NCI-H446 treated with DMSO at 0.1 percent for 48 hours (cell line): Measurements from ENCODE around the gene SCLY.

Source experiments
- DNase-seq: peaks from one replicate; lab custom pipeline; 2025; lab: John Stamatoyannopoulos, UW

SCLY gene

DNA sequence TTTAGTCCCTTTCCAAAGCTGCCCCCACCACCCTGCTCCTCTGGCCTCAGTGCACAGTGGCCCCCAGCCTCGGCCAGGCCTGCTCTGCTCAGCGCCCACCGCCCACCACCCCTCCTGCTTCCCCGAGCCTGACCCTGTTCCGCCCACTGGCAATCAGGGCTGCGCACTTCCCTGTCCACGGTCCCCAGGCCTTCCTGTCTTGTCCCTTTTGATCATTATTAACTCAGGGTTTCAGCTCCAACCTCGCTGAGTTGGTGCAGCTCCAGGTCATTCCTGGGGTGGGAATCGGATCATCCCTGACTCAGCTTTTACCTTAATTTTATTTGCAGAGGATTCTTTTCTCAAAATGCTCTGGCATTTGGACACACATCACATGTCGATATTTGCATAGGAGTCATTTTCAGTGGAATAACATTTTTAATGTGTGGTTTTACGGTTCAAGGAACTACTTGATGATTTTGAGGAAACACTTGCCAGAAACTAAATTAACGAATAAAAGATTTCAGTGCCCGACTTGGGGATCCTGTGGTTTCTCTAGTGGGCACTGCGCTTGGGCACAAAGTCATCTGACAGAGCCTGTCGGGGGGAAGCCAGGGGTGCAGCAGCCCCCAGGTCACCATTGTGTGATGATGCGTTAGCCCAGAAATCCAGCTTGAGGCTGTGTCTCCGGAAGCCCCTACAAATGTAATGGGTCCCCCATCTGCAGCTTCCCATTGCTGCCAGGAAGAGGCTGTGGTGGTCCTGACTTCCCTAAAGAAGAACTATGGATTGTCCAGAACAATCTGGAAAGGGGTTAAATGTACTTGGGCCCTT, 38.3 kb downstream of the SCLY start:
- DNase-seq: no peak

DNA sequence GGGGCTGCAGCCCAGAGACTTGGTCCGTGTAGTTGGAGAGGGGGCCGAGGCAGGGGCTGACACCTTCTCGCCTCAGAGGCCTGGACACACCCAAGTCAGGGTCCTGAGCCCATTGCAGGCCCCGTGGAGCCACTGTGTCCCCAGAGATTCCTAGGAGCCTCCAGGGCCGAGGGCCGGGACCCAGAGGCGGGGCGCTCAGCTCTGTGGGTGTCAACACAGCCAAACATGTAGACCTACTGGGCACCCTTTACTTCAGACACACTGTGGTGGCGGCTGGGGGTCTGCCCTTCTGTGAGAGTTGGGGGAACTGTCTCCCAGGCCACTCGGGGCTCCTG, 38.9 kb downstream of the SCLY start:
- no peak for DNase-seq

DNA sequence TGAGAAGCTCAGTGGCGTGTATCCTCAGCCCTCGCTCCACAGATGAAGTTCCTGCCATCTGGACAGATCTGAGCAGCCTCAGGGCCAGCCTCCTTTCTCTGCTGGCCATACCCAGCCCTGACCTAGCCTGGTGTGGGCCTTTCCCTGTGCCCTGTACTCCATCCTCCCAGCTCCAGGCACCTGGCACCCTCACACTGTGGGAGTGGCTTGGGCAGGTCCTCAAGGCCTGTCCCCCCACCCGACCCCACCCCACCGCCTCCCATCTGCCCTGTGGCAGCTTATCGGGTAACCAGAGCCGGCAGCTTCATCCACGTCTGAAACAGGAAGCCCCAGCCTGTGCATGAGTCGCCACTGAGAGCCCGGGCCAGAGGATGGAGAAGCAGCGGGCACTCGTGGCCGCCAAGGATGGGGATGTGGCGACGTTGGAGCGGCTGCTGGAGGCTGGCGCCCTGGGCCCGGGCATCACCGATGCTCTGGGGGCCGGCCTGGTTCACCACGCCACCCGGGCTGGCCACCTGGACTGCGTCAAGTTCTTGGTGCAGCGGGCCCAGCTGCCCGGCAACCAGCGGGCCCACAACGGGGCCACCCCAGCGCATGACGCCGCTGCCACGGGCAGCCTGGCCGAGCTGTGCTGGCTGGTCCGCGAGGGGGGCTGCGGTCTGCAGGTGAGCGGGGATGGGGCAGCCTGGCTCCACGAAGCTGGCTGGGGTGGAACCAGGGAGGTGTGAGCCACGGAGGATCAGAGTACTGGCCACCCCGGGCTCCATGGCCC, 39.4 kb downstream of the SCLY start, which contains the start of gene ESPNL:
ESPNL (plus strand) TSS at position 292 of the 772 bp plus-strand sequence; CDS start at position 372, 80 bp downstream.
- no peak for DNase-seq

DNA sequence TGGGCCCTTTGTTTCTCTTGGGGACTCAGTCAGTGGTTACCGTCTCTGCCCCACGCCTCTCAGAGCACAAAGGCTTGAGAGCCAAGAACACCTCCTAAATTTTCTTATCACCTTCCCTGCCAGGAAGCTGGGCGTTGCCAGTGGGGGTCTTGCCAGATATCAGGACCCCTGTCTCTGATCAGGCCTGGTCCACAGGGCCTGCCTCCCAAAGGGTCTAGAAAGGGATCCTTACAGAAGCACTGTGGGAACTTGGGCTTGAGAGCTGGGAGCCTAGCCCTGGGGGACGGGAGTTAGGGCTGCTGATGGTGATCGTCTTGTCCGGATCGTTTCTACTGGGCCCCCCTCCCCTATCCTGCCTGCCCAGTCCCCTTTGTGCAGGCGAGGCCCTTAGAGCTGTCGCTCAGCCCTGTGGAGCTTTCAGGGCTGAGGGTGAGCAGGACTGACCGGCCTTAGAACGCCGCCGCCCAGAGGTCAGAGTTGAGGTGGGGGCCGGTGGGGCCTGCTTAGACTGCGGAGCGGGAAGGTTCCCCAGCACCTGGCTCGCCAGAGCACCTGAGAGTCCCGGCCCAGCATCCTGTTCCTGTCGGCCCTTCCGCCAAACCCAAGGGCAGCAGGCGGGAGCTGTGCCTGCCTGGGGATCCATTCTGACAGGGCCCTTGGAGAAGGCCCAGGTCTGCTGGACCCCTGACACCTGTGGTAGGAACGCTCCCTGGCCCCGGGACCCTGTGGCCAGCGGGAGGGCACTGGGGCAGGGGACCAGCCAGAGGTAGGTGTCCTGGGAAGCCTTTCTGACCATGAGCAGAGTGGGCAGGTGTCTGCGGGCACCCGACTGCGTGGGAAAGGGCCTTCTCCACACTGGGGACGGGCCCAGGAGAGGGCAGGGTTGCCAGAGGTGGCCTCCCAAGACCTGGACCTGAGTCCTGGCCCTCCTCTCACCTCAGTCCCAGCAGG, 40.3 kb downstream of the SCLY start:
- no peak for DNase-seq

DNA sequence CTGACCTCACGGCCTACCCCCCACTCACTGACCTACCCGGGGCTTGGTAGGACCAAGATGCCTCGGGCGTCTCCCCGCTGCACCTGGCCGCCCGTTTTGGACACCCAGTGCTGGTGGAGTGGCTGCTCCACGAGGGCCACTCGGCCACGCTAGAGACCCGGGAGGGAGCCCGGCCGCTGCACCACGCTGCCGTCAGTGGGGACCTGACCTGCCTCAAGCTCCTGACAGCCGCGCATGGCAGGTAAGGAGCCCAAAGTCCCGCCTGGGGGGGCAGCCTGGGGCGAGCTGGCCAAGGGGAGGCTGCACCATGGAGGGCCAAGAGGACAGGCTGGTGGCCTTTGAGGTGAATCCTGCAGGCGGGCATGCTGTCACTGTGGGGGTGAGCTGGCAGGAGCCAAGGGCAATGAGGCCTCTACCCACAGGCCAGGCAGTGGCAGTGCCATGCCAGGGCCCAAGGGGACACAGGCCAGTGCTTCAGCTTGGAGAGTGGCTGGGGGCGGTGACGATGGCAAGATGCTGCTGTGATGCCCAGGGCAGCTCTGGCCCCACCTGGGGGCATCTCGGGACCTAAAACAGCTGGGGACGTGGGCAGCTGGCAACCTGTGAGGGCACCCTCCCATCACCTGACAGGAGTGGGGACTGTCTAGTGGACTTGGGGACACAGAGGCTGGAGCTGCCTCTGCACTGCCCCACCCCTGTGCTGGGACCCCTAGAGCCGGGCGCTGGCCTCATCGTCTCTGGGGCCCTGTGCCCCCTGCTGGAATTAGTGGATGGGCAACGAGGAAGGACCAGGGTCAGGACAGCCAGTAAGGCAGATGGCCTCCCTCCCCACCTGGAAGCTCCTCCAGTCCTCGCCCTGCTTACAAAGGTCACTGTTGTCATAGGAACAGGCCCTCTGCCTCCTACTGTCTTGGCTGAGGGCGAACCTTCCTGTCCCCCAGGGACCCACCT, 41.4 kb downstream of the SCLY start:
- DNase-seq: no peak

DNA sequence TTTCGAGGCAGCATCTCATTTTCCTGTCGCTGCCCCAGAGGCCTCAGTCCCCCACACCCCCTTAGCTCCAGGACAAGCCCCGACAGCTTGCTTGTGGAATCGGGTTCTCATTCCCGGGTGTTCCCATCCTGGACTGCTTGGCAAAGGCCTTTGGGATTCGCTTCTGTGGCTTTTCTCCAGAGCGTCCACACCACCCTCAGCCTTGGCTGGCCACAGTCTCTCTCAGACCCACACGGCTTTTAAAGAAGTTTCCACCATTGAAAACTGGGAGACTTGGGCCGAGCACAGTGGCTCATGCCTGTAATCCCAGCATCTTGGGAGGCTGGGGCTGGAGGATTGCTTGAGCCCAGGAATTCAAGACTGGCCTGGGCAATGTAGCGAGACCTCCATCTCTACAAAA, 42.1 kb downstream of the SCLY start:
- no peak for DNase-seq

DNA sequence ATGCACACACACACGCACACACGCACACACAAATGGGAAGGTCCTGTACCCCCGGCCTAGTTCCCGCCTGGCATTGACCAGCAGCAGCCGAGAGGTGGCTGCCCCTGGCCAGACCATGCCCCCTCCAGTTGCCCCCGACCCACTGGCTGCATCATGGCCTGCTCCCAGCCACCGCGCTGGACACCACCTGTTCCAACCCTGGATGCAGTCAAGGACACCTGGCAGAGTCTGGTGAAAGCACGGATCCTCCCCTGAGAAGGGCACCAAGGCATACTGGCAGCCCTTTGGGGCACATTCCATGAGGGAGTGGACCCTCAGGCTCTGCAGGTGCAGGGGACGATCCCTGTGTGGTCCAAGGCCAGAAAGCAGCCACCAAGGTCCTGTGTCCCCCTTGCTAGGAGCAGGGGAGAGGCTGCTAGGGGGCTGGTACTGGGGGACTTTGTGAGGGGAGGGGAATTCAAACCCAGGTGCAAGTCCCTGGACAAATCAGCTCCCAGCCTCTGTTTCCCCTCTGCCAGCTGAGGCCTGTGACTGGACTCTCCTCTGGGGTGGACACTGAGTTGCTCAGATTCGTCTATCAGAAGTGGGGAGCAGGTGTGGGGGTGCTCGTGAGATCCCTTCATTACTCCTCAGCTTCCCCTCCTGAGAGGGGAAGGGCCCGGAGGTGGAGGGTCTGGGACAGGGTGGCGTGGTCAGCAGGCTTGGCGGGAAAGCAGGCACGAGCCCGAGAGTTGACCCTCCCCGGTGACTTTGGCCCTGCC, 42.8 kb downstream of the SCLY start:
- no peak for DNase-seq

DNA sequence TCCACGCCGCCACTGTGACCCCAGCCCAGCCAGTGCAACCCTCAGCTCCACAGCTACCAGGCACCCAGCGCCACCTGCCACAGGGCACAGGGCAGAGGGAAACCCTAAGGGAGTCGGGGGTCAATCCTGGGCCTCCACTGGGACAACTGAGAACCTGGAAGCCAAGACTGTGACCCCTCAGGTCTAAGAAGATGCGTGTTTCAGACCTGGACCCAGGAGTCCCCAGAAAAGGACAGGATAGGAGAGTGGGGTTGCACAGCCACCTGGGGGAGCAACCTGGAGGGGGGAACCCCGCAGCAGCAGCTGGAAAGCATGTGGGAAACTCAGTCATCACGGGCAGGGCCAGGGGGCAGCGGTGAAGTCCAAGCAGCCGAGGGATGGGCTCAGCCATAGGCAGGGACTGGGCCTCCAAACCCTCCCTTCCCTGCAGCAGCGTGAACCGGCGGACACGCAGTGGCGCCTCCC, 43.5 kb downstream of the SCLY start:
- DNase-seq: no peak

DNA sequence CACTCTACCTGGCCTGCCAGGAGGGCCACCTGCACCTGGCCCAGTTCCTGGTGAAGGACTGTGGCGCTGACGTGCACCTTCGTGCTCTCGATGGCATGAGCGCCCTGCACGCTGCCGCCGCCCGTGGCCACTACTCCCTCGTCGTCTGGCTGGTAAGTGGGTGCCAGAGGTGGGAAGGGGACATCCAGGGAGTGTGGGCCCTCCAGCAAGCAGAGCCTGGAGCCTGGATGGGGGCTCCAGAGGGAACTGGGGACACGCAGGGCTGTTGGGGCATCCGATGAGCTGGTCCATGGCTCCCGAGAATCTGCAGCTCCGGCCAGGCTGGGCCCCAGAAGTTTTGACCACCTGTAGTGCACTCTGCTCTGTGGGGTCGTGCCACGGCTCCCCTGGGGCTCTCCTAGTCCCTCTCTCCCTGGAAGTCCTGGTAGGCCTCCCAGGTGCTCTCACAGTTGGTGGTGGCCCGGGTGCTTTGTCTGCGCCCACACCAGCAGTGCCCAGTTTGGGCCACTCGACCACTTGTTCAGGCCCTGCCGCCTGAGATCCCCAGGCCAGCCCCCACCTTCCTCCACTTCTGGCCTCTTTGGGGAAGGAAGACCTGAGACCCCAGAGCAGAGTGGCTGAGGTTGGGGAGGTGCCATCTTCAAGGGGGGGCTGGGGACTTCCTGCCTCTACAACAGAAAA, 44.0 kb downstream of the SCLY start:
- no peak for DNase-seq

DNA sequence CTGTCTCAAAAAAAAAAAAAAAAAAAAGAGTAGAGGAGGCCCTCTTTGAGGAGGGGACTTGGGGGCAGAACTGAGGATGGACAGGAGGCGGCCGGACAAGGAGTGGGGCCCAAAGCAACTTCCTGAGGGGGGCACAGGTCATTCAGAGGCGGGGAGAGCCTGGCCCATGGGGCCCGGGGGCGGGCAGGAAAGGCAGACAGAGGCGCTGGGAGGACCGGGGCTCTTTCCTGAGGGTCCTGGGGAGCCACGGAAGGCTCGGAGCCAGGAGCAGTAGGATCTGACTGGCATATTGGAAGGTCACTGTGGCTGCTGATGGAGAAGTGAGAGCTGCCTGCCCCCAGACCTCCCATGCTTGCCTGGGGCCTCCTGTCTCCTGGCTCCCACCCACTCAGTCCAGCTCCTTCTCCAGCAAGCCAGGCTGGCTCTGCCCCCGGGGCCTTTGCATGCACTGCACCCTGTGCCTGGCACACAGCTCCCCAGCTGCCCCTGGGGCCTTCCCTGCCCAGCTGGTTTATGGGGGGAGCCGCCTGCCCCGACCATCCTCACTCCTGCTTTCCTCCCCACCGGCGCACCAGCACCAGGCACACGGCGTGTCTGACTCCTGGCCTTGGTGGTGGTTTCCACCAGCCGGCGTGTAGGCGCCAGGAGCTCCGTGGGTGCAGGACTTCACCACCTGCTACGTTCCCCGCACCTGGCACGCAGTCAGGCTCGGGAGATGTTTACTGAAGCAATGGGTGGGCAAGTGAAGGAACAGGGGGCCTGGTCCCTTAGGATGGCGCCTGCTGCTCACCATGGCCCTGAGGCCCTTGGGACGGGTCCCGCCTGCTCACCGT, 44.9 kb downstream of the SCLY start:
- no peak for DNase-seq

DNA sequence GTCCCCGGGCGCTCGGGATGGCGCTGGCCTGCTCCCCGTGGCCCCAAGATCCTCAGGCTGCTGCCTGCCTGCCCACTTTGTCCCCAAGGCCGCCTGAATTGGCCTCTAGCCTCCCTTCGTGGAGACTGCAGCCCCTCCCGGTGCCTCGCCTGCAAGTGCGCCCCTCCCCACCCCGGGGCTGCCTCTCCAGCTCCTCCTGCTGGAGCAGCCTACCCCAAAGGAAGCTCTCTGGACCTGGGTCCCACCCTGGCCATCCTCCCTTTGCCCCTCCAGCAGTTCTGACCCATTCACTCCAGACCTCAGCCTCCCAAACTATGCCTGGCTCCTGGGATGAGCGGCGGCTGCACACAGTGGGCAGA, 45.5 kb downstream of the SCLY start:
- DNase-seq: no peak

DNA sequence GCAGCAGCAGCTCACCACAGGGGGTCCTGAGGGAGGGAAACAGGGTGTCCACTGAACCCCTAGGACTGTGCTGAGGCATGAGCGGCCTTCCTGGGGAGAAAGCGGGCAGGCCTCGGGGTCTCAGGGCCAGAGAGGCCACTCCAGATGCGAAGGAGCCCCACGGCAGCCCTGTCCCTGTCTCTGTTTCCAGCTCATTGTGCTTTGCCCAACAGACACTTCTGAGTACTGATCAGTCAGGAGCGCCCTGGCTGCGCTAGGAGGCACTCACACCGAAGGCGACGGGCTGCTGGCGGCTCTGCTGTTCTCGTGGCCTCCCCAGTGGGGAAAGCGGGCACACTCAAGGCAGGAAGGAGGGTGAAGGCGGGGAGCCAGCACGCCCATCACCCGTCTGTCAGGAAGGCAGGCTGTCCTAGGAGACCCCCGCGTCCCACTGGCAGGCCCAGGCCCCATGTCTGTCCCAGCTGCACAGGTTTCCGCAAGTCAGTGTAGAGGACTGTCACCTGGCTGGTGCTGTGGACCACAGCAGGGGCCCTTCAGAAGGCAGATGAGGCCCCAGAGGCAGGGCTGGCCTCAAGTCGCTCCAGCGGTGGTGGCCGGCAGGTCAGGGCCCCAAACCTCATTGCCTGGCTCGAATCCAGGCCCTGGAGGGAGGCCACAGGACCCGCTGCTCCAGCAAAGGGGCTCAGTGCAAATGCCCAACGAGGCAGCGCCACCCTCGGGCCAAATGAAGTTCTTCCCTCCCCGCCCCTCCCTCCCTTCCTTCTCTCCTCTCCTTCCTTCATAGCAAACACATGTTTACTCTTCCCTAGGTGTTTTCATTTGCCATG, 46.1 kb downstream of the SCLY start:
- DNase-seq: no peak

DNA sequence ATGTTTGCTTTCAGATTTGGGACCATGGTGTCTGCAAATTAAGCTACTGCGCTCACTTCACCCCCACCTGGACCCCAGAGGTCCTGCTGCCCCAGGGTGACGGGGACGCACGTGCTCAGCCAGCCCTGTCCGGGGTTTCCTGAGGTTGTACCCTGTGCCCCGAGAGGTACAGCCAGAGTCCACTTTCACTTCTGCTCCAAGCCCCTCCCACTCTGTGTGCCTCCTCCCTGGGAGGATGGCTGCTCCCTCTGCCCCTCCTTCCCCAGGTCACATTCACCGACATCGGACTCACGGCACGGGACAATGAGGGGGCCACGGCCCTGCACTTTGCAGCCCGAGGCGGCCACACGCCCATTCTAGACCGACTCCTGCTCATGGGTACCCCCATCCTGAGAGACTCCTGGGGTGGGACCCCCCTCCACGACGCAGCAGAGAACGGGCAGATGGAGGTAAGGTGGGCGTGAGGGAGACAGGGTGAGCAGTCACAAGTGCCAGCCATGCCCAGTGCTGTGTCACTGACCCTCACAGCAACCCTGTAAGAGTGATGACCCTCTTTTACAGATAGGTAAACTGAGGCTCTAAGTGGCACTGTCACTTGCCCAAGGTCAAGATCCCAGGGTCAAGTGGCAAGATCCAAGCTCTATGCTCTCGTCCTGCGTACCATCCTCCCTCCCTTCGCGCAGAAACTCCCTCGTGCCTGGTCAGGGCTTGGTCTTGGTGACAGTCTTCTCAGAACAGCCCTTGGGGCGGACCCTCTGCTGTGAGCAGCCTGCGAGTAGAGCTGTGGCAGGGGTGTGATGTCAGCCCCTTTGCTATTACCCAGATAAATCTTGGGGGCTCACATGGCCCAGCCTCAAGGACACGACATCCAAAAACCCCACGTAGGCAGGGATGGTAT, 47.0 kb downstream of the SCLY start:
- DNase-seq: no peak

DNA sequence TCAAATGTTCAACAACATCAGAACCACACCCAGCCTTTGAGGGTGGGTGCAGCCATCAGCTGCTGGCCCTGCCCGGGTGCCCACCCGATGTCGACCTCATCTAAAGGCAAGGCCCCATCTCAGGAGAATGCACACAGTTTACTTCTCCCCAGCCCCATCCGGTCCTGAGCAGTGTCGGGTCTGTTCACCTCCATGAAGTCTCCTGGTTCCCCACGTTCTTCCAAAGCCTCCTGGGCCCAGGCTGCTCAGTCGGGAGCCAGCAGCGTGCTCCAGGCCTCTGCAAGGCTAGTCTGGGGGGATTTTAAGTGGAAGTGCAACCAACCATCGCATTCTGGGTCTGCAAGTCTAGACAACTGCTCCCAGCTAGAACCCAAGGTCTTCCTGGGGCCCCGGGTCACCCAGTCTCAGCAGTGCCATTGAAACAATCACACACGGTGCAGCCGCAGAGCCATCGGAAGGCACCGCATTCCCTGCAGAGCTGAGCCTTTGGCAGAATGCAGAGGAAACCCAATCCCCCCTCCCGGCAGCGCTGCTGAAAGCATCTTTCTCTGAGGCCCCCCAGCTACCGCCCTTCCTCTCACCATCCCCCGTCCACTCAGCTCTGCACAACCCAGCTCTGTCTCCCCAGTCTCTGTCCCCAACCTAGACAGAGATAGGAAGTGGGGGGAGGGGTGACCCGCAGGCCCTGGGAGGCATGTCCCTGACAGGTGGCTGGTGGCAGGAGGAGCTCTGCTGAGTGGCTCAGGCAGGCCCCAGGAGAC, 47.8 kb downstream of the SCLY start:
- DNase-seq: no peak

DNA sequence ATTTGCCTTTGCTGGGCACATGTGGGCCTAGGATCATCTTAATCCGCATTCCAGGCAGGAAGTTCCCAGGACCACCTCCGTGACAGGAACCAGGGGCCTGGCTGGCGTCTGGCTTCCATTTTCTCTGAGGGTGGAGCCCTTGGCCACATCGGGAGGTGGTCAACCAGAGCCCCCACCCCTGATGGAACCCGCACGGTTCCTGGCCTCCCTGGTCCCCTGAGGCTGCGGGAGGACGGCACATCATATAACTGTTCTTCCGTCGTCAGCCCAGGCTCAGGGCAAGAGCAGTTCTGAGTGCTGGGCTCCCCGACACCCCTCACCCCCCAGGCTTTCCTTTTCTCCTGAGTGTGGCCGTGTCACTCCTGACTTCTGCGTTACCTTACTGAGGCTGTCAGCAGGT, 52.8 kb downstream of the SCLY start:
- no peak for DNase-seq

DNA sequence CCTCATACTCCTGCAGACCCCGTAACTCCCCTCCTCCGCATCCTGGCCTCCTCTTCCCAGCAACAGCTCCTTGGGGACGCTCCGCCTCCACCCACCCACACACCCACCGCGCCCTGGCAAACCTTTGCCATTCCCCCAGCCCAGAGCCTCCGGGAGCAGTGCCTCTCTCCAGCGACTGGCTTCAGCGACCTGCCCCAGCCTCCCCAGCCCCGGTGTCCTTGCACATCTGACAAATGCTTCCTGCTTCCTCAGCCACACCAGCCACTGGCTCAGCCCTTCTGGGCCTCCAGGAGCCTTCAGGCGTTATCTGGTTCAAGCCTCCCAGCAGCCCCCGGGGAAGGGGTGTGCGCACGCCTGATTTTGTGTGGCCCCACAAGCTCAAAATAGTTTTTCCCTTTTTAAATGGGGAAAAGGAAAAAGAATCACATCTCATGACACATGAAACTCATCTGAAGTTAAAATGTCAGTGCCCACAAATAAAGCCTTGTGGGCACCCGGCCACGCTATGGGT, 53.6 kb downstream of the SCLY start:
- no peak for DNase-seq
